Neutrophil (primary cell): ENCODE data around the gene JMJD1C.

Experiments
- H3K27ac ChIP-seq: fragments of 200-600 bp; sonication (generic); 2 replicates; pipeline ENCODE4 v1.5.1; 2016; ENCODE audit warnings: mild to moderate bottlenecking, moderate library complexity
- H3K27me3 ChIP-seq: fragments of 200-600 bp; sonication (generic); 2 replicates; pipeline ENCODE4 v1.6.0; 2016; ENCODE audit warnings: mild to moderate bottlenecking
- H3K36me3 ChIP-seq: fragments of 200-600 bp; sonication (generic); 2 replicates; pipeline ENCODE4 v1.5.1; 2017
- H3K4me1 ChIP-seq, 2 experiments: fragments of 200-600 bp in 1 of 2; sonication (generic) in 1 of 2; 1 replicate in 1 of 2; 2 replicates in 1 of 2; pipeline versions ENCODE4 v1.5.1 to v1.6.1; 2013 to 2016; ENCODE audit warnings: low read depth in 1 of 2, low read length in 1 of 2, mild to moderate bottlenecking in 1 of 2, moderate library complexity in 1 of 2; ENCODE audit not compliant: control insufficient read depth in 1 of 2, insufficient read depth in 1 of 2
- H3K4me3 ChIP-seq, 2 experiments: fragments of 200-600 bp in 1 of 2; sonication (generic) in 1 of 2; 1 replicate in 1 of 2; 2 replicates in 1 of 2; pipeline ENCODE4 v1.5.1; 2013 to 2016; ENCODE audit warnings: low read depth in 1 of 2, low read length in 1 of 2, mild to moderate bottlenecking in 1 of 2, moderate library complexity in 1 of 2
- H3K9me3 ChIP-seq: fragments of 200-600 bp; sonication (generic); 2 replicates; pipeline ENCODE4 v1.5.1; 2016
- CTCF ChIP-seq: fragments of 200-600 bp; sonication (generic); IDR thresholded peaks from 2 replicates; pipeline ENCODE4 v1.5.1; 2016; ENCODE audit warnings: antibody characterized with exemption

Gene JMJD1C

GRCh38 chr10:63125459-63125858 lies 340.3 kb downstream of the JMJD1C start:
- H3K4me3 ChIP-seq = no peak overlapping the region
- H3K4me1 ChIP-seq = no peaks in the 10 kb centered on the region
- no peaks in the 10 kb centered on the region for H3K36me3 ChIP-seq
- H3K27ac ChIP-seq = no peak overlapping the region
- no peak for TF ChIP-seq CTCF
- peaks cover 5% of the 10 kb centered on the region for H3K27me3 ChIP-seq
- H3K9me3 ChIP-seq = no peaks in the 10 kb centered on the region

- H3K4me1 ChIP-seq = no peaks in the 10 kb centered on the region
- H3K27me3 ChIP-seq = no peaks in the 10 kb centered on the region
- no peaks in the 10 kb centered on the region for H3K36me3 ChIP-seq
- TF ChIP-seq CTCF = no peak
- H3K9me3 ChIP-seq = no peaks in the 10 kb centered on the region
- no peak overlapping the region for H3K27ac ChIP-seq
- H3K4me3 ChIP-seq = no peak overlapping the region
Measured at GRCh38 chr10:63123727-63124362, 341.9 kb downstream of the JMJD1C start.

- peaks cover 9% of the 10 kb centered on the region in 2 experiments for H3K4me1 ChIP-seq
- H3K36me3 ChIP-seq = no peaks in the 10 kb centered on the region
- no peak overlapping the region for H3K4me3 ChIP-seq
- H3K9me3 ChIP-seq = no peaks in the 10 kb centered on the region
- no peaks in the 10 kb centered on the region for H3K27me3 ChIP-seq
- no peak overlapping the region for H3K27ac ChIP-seq
- TF ChIP-seq CTCF = no peak
Measured at GRCh38 chr10:63120554-63120953, 345.2 kb downstream of the JMJD1C start.

- H3K27ac ChIP-seq = no peak overlapping the region
- no peaks in the 10 kb centered on the region for H3K27me3 ChIP-seq
- no peak overlapping the region for H3K4me3 ChIP-seq
- H3K36me3 ChIP-seq = no peaks in the 10 kb centered on the region
- H3K4me1 ChIP-seq = peaks cover 24% of the 10 kb centered on the region in 2 experiments
- H3K9me3 ChIP-seq = no peaks in the 10 kb centered on the region
- no peak for TF ChIP-seq CTCF
Measured at GRCh38 chr10:63119041-63119440, 346.7 kb downstream of the JMJD1C start.
